ENCODE measurements around the gene MVK. TPM values are rescaled to one million over a fixed set of nuclear protein-coding genes. Genes with fewer than 3 reads are reported as not detected.

MVK gene
- total RNA-seq, 3 donors from 2014 or later, result 18.9 to 30.0 (median 29.8) TPM

- no peaks in the 10 kb centered on the region for H3K36me3 ChIP-seq (ENCODE audit: low read depth)
- intact Hi-C loops (cut with DNase I, micrococcal nuclease), result no loop called here
- no peaks in the 10 kb centered on the region for H3K9me3 ChIP-seq
- H3K4me3 ChIP-seq, result no peak overlapping the region
- ATAC-seq (no peak), DNase-seq (no peak)
- TF ChIP-seq, protein P1, sequence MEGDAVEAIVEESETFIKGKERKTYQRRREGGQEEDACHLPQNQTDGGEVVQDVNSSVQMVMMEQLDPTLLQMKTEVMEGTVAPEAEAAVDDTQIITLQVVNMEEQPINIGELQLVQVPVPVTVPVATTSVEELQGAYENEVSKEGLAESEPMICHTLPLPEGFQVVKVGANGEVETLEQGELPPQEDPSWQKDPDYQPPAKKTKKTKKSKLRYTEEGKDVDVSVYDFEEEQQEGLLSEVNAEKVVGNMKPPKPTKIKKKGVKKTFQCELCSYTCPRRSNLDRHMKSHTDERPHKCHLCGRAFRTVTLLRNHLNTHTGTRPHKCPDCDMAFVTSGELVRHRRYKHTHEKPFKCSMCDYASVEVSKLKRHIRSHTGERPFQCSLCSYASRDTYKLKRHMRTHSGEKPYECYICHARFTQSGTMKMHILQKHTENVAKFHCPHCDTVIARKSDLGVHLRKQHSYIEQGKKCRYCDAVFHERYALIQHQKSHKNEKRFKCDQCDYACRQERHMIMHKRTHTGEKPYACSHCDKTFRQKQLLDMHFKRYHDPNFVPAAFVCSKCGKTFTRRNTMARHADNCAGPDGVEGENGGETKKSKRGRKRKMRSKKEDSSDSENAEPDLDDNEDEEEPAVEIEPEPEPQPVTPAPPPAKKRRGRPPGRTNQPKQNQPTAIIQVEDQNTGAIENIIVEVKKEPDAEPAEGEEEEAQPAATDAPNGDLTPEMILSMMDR (IDR thresholded peaks at IDR 0.05), result no peak
- no peaks in the 10 kb centered on the region for H3K4me1 ChIP-seq (ENCODE audit: low read depth)
These were observed 72.1 kb downstream of the MVK start for GRCh38 chr12:109645708-109646107.

Other genes starting within 250 kb of the MVK start
- gene MYO1H, start 225.9 kb upstream of the MVK start, total RNA-seq, result under 1 TPM in 1 of 3 donors, not detected in 2; 0.41 TPM
- gene KCTD10, start 96.5 kb upstream of the MVK start, total RNA-seq, result 10 to 100 TPM; 81.1 to 86.3 (median 86.0) TPM
- 10 to 100 TPM; 52.5 to 62.3 (median 54.6) TPM for gene UBE3B, start 96.2 kb upstream of the MVK start, total RNA-seq
- gene MMAB, start 290 bp upstream of the MVK start, total RNA-seq, result 10 to 100 TPM; 29.9 to 45.5 (median 42.0) TPM
- 1 to 10 TPM; 1.7 to 4.4 (median 3.5) TPM for gene FAM222A, start 140.0 kb downstream of the MVK start, total RNA-seq

All from mucosa of descending colon (tissue), 3 donors.